Right hindlimb (tissue), 1 donor: ENCODE data around the gene NRCAM.

Experiments
- DNase-seq: peaks from one replicate; pipeline ENCODE4 v3.0.0-alpha.2; 2018

The NRCAM gene

GRCh38 chr7:108114117-108114841, 342.0 kb downstream of the NRCAM start:
- no peak for DNase-seq

DNA sequence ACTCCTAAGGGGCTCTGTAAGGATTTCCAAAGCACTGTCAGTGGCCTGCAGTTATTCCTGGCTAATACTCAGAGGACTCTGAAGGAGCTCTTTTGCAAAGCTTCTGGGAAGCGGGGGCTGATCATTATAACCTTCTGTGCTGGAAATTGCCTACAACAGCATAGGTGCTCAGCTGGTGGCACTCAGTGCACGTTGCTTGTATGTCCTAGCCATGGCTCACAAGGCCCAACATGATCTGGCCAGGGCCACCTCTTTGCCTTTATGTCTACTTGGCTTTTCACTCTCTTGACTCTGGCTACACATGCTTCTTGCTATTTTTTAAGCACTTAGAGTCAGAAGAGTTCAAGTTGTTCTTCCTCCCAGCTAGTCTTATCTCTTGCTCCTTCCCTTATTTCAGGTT, 343.6 kb downstream of the NRCAM start:
- no peak for DNase-seq

- DNase-seq = no peak
Measured at GRCh38 chr7:108109221-108109908, 346.9 kb downstream of the NRCAM start.

DNA sequence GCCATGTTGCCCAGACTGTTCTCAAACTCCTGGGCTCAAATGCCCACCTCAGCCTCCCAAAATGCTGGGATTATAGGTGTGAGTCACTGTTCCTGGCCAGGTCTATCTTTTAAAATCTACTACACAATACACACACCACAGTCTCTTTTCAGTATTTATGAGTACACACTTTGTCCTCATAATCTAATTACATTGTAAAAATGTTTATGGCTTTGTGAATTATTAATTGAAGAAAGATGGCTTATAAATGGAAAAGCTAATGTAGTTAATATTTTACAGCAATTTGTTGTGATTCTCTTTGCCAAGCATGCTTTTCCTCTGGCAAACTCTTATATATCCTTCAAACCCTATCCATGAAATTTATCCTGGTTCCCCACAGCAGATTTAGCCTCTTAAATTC, 348.1 kb downstream of the NRCAM start:
- no peak for DNase-seq

DNA sequence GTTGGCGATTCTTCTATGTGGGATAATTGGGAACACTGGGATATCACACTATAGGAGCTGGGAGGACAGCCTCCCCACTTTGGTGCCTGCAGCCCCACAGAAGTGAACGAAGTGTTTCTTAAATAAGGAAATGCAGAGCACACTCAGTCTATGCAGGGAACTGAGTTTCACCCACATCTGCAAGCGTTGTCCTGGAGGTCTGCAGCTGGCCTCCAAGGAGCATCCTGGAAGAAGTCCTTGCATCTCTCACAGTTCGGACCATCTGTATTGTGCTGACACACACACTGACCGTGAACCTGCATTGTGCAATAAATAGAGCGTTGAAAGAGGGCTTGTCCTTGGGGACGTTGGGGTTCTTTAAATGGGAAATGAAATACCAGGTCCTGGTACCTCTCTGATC, 351.9 kb downstream of the NRCAM start:
- no peak for DNase-seq

DNA sequence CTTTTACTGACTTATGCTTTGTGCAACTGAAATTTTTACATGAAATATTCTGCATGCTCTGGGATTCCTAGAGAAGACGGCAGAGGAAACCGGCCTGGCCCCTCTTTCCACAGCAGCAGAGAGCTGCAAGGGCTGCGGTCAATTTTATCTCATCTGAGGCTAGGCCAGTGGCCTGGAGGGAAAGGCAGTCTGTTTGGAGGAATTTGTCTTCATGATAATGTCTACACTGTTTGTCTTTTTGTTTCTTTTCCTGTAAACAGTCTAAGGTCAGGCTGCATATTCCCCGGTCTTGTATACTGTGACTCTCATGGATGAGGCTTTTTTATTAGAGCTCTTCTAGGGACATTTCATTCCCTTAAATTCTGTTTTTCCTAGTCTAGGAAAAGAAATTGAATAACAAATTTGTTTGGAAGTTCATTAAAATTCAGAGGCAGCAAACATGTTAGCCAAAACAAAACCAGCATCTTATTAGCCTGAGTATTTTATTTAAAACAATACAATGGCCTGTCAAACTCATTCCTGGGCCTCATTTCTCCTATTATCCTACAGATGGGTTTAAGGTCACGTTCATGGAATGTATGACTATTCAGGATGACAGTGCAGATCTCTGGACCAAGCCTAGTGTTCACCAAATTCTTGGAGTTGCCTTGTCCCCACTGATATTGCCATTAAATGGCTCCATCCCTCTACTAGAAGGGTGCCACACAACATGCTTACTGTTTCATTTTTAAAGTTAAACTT, 352.5 kb downstream of the NRCAM start:
- no peak for DNase-seq

GRCh38 chr7:108102671-108103312, 353.4 kb downstream of the NRCAM start:
- DNase-seq = no peak

GRCh38 chr7:108101759-108102158, 354.5 kb downstream of the NRCAM start:
- DNase-seq = no peak

DNA sequence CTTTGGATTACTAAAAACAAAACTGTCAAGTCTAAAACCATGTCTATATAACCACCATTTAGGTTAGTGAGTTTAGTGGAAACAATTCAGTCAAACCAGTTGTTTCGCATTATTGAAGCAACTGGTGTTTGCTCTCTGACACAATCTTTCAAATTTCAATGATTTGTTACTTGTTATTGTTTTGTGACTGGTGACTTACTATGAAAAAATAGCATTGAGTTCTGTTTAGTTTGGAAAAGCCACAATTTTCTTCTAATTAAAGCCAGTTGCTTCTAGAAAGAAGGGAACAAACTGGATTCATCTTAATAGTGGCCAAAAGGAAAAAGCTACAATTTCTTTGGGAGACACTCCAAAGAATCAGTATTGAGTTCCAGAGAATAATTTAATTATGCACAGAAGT, 356.5 kb downstream of the NRCAM start:
- no peak for DNase-seq

DNA sequence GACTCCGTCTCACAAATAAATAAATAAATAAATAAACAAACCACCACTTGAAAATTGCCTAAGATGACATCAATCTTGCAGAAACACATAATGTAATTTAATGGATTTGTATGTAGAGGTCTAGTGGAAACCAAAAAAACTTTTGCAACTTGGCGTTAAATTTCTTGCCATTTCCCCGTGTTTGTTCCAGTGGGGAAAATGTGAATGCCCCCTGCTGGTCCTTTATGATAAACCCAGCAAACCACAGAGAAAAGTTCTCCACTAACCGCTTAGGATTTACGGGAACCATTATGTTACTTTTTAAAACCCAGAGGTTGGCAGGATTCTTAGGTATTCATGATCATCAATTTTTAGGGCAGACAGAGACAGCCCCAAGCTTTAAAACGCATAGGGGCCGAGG, 358.5 kb downstream of the NRCAM start:
- no peak for DNase-seq
